ENCODE results near the gene MYBPC3. TPM values are rescaled to one million over a fixed set of nuclear protein-coding genes. Genes with fewer than 3 reads are reported as not detected.

Gene MYBPC3
- total RNA-seq (1,000 to 10,000 TPM in 3 of 4 donors, 100 to 1,000 TPM in 1; 953 to 1,924 (median 1,412) TPM), polyA plus RNA-seq (1,009 TPM)
- long read RNA-seq, donor 1, partial matches to known transcripts: 1,620 of 2,456 reads
- long read RNA-seq, donor 1, other reads (novel, unspliced or antisense): 836 of 2,456 reads
- long read RNA-seq, donor 2, partial matches to known transcripts: 1,253 of 3,332 reads
- long read RNA-seq, donor 2, other reads (novel, unspliced or antisense): 2,079 of 3,332 reads
- long read RNA-seq, donor 3, partial matches to known transcripts: 2,679 of 4,398 reads
- long read RNA-seq, donor 3, other reads (novel, unspliced or antisense): 1,719 of 4,398 reads
- long read RNA-seq, donor 4, partial matches to known transcripts: 1,274 of 3,387 reads
- long read RNA-seq, donor 4, other reads (novel, unspliced or antisense): 2,113 of 3,387 reads

DNA sequence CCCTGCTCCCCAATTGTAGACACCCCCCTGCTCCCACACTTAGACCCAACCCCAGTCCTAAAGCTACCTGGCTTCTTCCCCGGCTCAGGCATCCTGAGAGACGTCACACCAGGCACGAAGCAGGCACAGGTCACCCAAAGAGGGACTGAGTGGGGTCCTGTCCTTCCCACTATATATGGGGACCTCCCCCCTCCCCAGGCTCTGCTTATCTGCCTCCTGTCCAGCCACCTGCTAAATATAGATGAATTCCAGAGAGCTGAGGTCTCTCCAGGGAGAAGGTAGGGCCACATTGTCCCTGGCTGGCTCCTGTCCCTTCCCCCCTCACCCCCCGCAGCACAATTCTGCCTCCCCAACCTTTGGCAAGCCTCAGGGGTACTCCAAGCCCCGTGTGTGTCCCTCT, at the start of gene MYBPC3:
TSS of gene MYBPC3 (minus strand) at position 147 of the 400 bp plus-strand sequence. CDS start at position 92, 55 bp downstream.
- Histone ChIP-seq H3K4me1 (ENCODE audit: control insufficient read depth, insufficient read depth, low read length) (no peaks in the 10 kb centered on the region), H3K4me3 (ENCODE audit: low read length) (peak within 1 kb of the TSS; percentile 37), H3K9me3 (ENCODE audit: control insufficient read depth, low read length) (no peaks in the 10 kb centered on the region), H3K27me3 (ENCODE audit: control insufficient read depth, insufficient read depth) (no peaks in the 10 kb centered on the region), H3K27ac (ENCODE audit: low read length) (peak within 1 kb of the TSS; percentile 92)
- intact Hi-C loops (cut with DNase I): loop anchor here in 3 of 4 donors (5.0 to 10.0 kb wide), 4 partner anchors 78 to 175 kb away; partner anchors contain the start of genes MADD (in 2 of the 3), ARFGAP2 (in 1 of the 3), NR1H3 (in 1 of the 3) and PACSIN3 (in 1 of the 3)
- DNase-seq: peak; percentile 41 to 77 (median 67)
- 48% methylated on average over 5 of the region's 5 CpGs for WGBS
- ATAC-seq: peak; percentile 53 to 62

DNA sequence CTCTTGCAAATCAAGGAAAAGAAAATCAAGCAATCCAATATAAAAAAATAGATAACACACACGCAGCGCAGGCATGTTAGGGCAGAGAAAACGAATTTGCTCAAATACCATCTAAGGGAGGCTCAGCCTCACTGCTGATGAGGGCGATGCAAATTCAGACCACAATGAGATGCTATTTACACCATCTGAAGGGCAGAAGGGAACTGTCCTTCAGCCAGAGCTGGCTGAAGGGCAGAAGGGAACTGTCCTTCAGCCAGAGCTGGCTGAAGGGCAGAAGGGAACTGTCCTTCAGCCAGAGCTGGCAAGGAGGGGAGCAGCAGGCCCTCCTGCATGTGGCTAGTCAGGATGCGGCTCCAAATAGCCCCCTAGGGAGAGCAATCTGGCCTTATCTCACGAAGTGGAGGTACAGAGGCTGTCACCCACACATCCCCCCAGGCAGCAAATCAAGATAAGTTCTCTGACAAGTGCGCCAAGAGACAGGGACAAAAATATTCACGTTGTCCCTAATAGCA, 48.3 kb upstream of the MYBPC3 start:
- DNase-seq: no peak

DNA sequence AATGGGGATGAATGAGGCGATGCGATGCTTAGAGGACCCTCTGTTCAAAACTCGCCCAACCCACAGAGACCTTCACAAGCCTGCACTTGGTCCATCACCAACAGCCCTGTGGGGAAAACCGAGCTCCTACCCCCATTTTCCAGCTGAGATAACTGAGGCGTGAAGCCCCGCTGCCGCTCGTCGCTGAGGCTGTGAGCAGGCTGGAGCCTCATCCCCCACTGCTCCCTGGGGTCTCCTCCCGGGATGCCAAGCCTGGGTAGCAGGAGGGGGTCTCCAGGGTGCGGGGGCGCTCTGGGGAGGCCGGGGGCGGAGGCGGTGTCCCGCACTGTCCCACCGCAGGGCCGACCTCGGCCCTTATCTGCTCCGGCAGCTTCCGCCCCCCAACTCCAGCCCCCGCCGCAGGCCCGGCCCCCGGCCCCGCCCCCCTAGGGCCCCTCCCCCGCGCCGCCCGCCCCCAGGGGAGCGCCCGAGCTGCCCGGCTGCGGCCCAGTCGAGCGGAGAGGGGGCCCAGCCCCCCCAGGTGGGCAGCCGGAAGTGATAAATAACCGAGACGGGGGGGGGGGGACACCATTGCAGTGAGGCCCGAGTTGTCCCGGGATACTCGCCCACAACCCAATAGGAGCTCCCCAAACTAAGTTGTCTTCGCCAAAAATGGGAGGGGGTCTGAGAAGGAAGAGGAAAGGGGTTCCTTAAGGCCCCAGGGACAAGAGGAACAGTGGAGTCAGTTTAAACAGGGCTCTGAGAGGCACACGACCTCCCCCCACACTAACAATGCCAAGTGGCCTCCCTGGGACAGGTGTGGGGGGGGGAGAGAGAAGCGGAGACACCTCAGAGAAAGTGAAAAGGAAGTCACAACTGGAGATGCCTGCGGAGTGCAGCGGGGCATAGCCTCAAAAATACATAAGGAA, 47.6 kb upstream of the MYBPC3 start:
- Histone ChIP-seq H3K4me1 (ENCODE audit: control insufficient read depth, insufficient read depth, low read length) (peaks cover 3% of the 10 kb centered on the region), H3K27me3 (ENCODE audit: control insufficient read depth, insufficient read depth) (no peaks in the 10 kb centered on the region), H3K4me3 (ENCODE audit: low read length) (peak overlapping the region; percentile 64), H3K9me3 (ENCODE audit: control insufficient read depth, low read length) (no peaks in the 10 kb centered on the region), H3K27ac (ENCODE audit: low read length) (peak overlapping the region; percentile 90)
- peak; percentile 42 to 81 (median 78) for DNase-seq
- ATAC-seq: peak; percentile 81 to 85
- intact Hi-C loops (cut with DNase I): no loop called here
- 5% methylated on average over 47 of the region's 47 CpGs for WGBS

More for the DNA sequence above, 48.3 kb upstream of the MYBPC3 start:
- peak overlapping the region; percentile 90 for H3K27ac ChIP-seq (ENCODE audit: low read length)
- H3K4me3 ChIP-seq (ENCODE audit: low read length): no peak overlapping the region
- peaks cover 3% of the 10 kb centered on the region for H3K4me1 ChIP-seq (ENCODE audit: control insufficient read depth, insufficient read depth, low read length)
- no peaks in the 10 kb centered on the region for H3K27me3 ChIP-seq (ENCODE audit: control insufficient read depth, insufficient read depth)
- peak; percentile 77 to 83 for ATAC-seq
- no peaks in the 10 kb centered on the region for H3K9me3 ChIP-seq (ENCODE audit: control insufficient read depth, low read length)
- WGBS: 12% methylated on average over 8 of the region's 8 CpGs
- intact Hi-C loops (cut with DNase I): no loop called here

DNA sequence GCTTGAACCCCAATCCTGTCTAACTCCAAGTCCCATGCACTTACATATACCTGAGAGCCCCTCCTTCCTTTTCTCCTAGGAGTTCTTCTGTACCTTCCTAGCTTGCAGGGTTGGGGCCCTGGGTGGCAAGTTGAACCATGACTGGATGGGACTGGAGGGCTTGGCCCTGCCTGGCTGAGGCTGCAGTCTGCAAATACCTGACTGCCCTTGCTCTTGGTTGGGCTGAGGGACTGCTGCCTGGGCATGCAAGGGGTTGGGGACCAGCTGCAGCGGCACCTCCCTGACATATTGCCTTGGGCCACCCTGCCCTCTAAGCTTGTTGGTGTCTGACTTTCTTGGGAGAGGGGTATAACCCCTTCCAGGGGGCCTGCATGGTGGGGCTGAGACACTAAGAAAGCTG, 46.0 kb upstream of the MYBPC3 start:
- Histone ChIP-seq H3K27ac (ENCODE audit: low read length) (no peak overlapping the region), H3K9me3 (ENCODE audit: control insufficient read depth, low read length) (no peaks in the 10 kb centered on the region), H3K4me1 (ENCODE audit: control insufficient read depth, insufficient read depth, low read length) (peaks cover 4% of the 10 kb centered on the region), H3K4me3 (ENCODE audit: low read length) (no peak overlapping the region), H3K27me3 (ENCODE audit: control insufficient read depth, insufficient read depth) (no peaks in the 10 kb centered on the region)
- peak in 1 of 3 donors; percentile 29 for DNase-seq
- intact Hi-C loops (cut with DNase I): no loop called here
- ATAC-seq: no peak
- WGBS: 97% methylated on average over 1 of the region's 1 CpG

DNA sequence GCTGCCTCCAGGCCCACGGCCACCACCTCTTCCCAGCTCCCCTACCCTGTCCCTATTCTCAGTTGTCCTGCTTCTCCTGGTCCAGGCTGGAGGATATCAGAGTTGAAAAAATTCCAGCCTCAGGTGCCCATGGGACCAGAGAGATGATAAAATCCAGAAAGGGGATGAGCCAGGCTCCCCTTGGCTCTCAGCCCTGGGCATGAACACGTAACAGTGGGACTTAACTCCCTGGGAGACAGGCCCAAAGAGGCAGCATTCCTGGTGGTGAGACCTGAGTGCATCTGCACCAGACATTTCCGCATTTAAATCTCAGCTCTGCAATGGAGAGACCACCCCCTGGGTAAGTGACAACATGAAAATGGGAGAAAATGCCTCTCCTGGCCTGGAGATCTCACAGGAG, 45.5 kb upstream of the MYBPC3 start:
- Histone ChIP-seq H3K4me1 (ENCODE audit: control insufficient read depth, insufficient read depth, low read length) (peaks cover 6% of the 10 kb centered on the region), H3K4me3 (ENCODE audit: low read length) (no peak overlapping the region), H3K9me3 (ENCODE audit: control insufficient read depth, low read length) (no peaks in the 10 kb centered on the region), H3K27ac (ENCODE audit: low read length) (no peak overlapping the region), H3K27me3 (ENCODE audit: control insufficient read depth, insufficient read depth) (no peaks in the 10 kb centered on the region)
- WGBS: 67% methylated on average over 3 of the region's 3 CpGs
- no peak for ATAC-seq
- intact Hi-C loops (cut with DNase I): no loop called here
- peak in 1 of 3 donors; percentile 28 for DNase-seq

DNA sequence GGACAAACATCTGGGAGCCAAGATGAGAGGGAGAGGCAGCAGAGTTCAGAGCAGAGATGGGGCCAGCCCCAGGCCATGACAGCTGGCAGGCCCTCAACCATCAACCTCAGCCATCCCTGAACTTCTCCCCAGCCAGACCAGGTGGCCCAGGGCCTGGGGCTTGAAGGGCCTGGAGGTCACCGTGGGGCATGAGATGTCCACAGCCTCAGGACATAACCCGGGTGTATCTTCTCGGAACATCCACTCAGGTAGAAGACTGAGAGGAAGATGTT, 43.5 kb upstream of the MYBPC3 start:
- Histone ChIP-seq H3K27ac (ENCODE audit: low read length) (no peak overlapping the region), H3K4me1 (ENCODE audit: control insufficient read depth, insufficient read depth, low read length) (peaks cover 6% of the 10 kb centered on the region), H3K4me3 (ENCODE audit: low read length) (no peak overlapping the region), H3K9me3 (ENCODE audit: control insufficient read depth, low read length) (no peaks in the 10 kb centered on the region), H3K27me3 (ENCODE audit: control insufficient read depth, insufficient read depth) (no peaks in the 10 kb centered on the region)
- 92% methylated on average over 3 of the region's 3 CpGs for WGBS
- intact Hi-C loops (cut with DNase I): no loop called here
- DNase-seq (no peak), ATAC-seq (no peak)

DNA sequence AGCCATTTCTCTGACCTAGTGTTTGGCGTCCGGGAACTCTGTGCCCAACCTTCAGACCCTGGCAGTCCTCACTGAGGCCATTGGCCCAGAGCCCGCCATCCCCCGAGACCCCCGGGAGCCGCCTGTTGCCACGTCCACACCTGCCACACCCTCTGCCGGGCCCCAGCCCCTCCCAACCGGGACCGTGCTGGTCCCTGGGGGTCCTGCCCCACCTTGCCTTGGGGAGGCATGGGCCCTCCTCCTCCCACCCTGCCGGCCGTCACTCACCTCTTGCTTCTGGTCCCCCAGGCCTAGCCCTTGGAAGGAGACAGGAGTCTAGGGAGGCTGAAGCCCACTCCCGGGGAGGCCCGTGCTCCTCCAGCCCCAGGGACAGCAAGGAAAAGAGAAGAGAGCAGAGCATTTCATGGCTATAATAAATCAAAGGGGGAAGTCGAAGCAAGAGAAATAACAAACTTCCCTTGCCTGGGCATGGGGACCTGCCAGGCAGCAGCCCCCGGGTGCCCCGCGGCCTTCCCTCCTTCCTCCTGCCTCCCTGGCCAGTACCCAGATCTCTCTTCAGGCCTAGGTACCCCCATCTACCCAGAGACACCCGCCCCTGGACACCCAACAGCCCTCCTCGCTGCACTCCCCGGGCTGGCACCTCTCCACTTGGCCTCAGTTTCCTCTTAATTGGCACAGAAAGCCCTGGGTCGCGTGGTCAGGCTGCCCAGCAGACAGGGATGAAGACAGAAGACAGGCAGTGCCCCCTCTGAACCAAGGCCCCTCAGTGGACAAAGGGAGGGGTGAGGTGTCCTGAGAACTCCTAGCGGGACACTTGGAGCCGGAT, 42.9 kb upstream of the MYBPC3 start:
- H3K4me1 ChIP-seq (ENCODE audit: control insufficient read depth, insufficient read depth, low read length): peaks cover 5% of the 10 kb centered on the region
- DNase-seq (peak in 2 of 3 donors; percentile 63 to 73), ATAC-seq (peak; percentile 2 to 3)
- no peak overlapping the region for H3K4me3 ChIP-seq (ENCODE audit: low read length)
- intact Hi-C loops (cut with DNase I): no loop called here
- 74% methylated on average over 25 of the region's 25 CpGs for WGBS
- H3K27ac ChIP-seq (ENCODE audit: low read length): peak overlapping the region; percentile 78
- no peaks in the 10 kb centered on the region for H3K27me3 ChIP-seq (ENCODE audit: control insufficient read depth, insufficient read depth)
- H3K9me3 ChIP-seq (ENCODE audit: control insufficient read depth, low read length): no peaks in the 10 kb centered on the region

DNA sequence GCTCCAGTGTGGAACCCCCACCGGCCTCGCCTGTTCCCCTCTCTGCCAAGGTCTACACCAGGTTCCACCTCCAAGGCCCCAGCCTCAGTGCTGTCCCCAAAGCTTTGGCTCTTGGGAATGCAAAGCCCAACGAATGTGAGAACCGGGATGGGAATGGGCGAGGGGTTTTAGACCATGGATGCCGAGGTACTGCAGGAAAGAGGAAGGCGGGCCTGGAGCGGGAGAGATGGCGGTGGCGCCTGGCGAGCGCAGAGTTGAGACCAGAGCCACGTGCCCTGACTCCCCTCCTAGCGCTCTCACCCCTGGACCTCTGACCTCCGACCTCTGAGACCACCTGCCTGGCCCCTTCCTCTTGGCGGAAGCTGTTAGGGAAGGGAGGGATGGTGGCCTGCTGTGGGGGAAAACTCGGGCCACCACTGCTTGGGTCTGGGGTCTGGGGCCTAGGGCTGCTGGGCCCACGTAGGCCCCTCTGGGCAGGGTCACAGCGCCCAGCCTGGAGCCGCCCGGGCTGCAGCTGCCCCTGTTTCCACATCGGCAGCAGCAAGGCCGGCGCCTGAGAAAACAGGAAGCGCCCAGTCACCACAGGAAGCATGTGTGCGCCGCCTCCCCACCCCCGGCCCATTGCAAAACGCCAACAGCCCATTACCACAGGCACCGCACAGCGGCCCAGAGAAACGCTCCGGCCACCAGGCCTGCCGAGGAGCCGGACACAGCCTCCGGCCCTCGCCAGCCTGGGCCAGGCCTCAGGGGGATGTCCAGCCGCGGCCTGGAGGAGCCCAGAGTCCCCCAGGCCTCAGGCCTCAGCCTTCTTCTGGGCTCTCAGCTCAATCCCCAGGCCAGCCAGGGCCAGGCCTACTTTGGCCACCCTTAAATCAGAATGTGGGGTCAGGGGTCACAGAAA, 42.1 kb upstream of the MYBPC3 start:
- H3K27ac ChIP-seq (ENCODE audit: low read length): peak overlapping the region; percentile 79
- peak; percentile 51 to 79 for ATAC-seq
- DNase-seq: peak; percentile 76 to 88 (median 85)
- WGBS: 63% methylated on average over 39 of the region's 39 CpGs
- no peaks in the 10 kb centered on the region for H3K9me3 ChIP-seq (ENCODE audit: control insufficient read depth, low read length)
- H3K4me1 ChIP-seq (ENCODE audit: control insufficient read depth, insufficient read depth, low read length): peaks cover 3% of the 10 kb centered on the region
- H3K27me3 ChIP-seq (ENCODE audit: control insufficient read depth, insufficient read depth): no peaks in the 10 kb centered on the region
- no peak overlapping the region for H3K4me3 ChIP-seq (ENCODE audit: low read length)
- intact Hi-C loops (cut with DNase I): no loop called here

DNA sequence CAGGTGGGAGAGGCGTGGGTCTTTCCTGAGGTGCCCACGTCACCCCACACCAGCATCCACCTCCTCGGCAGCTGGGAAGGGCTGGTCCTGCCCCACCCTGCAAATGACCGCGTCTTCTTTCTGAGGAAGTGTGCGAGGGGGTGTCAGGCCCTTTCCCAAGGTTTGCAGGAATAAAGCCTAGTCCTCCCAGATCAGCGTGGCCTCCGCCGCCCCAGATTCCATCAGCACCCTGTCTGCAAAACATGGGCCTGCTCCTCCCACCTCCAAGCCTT, 41.5 kb upstream of the MYBPC3 start:
- 82% methylated on average over 9 of the region's 9 CpGs for WGBS
- Histone ChIP-seq H3K9me3 (ENCODE audit: control insufficient read depth, low read length) (no peaks in the 10 kb centered on the region), H3K4me3 (ENCODE audit: low read length) (no peak overlapping the region), H3K27ac (ENCODE audit: low read length) (peak overlapping the region; percentile 79), H3K4me1 (ENCODE audit: control insufficient read depth, insufficient read depth, low read length) (peaks cover 3% of the 10 kb centered on the region), H3K27me3 (ENCODE audit: control insufficient read depth, insufficient read depth) (no peaks in the 10 kb centered on the region)
- intact Hi-C loops (cut with DNase I): no loop called here
- ATAC-seq (peak in 1 of 2 donors; percentile 10), DNase-seq (peak; percentile 44 to 69 (median 69))
